Endodermal cell (in vitro differentiated cells): Measurements from ENCODE around the gene DMPK. TPM values are rescaled to one million over a fixed set of nuclear protein-coding genes. Genes with fewer than 3 reads are reported as not detected.

Experiments used
- DNase-seq: peaks from one replicate; pipeline ENCODE4 v3.0.0-alpha.2; 2017
- H3K27ac ChIP-seq: 2 replicates; pipeline ENCODE4 v1.5.1; 2013; ENCODE audit warnings: mild to moderate bottlenecking, low read depth, low read length, moderate library complexity
- H3K27me3 ChIP-seq: 2 replicates; pipeline ENCODE4 v1.6.1; 2013; ENCODE audit warnings: mild to moderate bottlenecking, low read length, moderate library complexity; ENCODE audit not compliant: insufficient read depth, control insufficient read depth, poor library complexity, severe bottlenecking
- H3K36me3 ChIP-seq: 2 replicates; pipeline ENCODE4 v1.7.0; 2013; ENCODE audit warnings: mild to moderate bottlenecking, low read length, moderate library complexity; ENCODE audit not compliant: control insufficient read depth, insufficient read depth
- H3K4me1 ChIP-seq: one replicate; pipeline ENCODE4 v1.7.0; 2013; ENCODE audit warnings: low read length; ENCODE audit not compliant: control insufficient read depth, insufficient read depth
- H3K4me3 ChIP-seq: 2 replicates; pipeline ENCODE4 v1.5.1; 2013; ENCODE audit warnings: mild to moderate bottlenecking, low read length, moderate library complexity
- H3K9ac ChIP-seq: 2 replicates; pipeline ENCODE4 v1.6.1; 2013; ENCODE audit warnings: mild to moderate bottlenecking, low read length, moderate library complexity; ENCODE audit not compliant: poor library complexity, severe bottlenecking; ENCODE audit errors: extremely low read depth
- H3K9me3 ChIP-seq: 2 replicates; pipeline ENCODE4 v1.6.1; 2013; ENCODE audit warnings: mild to moderate bottlenecking, low read length, moderate library complexity; ENCODE audit not compliant: control insufficient read depth
- H3K27ac Mint-ChIP-seq: 2 replicates; pipeline ENCODE4 v1.8.0; 2020; ENCODE audit warnings: mixed read lengths
- H3K27me3 Mint-ChIP-seq: 2 replicates; pipeline ENCODE4 v1.8.0; 2021; ENCODE audit warnings: mild to moderate bottlenecking, mixed read lengths; ENCODE audit not compliant: insufficient read depth
- H3K36me3 Mint-ChIP-seq: 2 replicates; pipeline ENCODE4 v1.8.0; 2020; ENCODE audit warnings: low read depth, mixed read lengths
- H3K4me1 Mint-ChIP-seq: 2 replicates; pipeline ENCODE4 v1.8.0; 2020; ENCODE audit warnings: mixed read lengths
- H3K4me3 Mint-ChIP-seq: 2 replicates; pipeline ENCODE4 v1.8.0; 2020; ENCODE audit warnings: mild to moderate bottlenecking, moderate library complexity, mixed read lengths
- H3K9me3 Mint-ChIP-seq: 2 replicates; pipeline ENCODE4 v1.8.0; 2020; ENCODE audit warnings: mild to moderate bottlenecking, mixed read lengths
- WGBS, 2 experiments: methylation state at CpG; one replicate each; pipeline versions ENCODE4 v1.1.5 to v1.1.7; 2013; ENCODE audit warnings: missing lambda C conversion rate in 2 of 2, mixed read lengths in 1 of 2; ENCODE audit not compliant: insufficient coverage in 1 of 2, insufficient read length in 1 of 2; 5-methylcytosine and 5-hydroxymethylcytosine counted together
- total RNA-seq, 2 donors: library from RNA; stranded (reverse); fragmentation: NEBNext Ultra II Directional in 1 of 2; extraction: Animal tissue kit (Norgen Biotek cat#: 25700) in 1 of 2; gene quantifications; 2 replicates in 1 of 2; 3 replicates in 1 of 2; pipeline ENCODE4 v1.2.1, GENCODE V29; 2021
- TF ChIP-seq, protein P1 (sequence below): fragments of 200-600 bp; sonication (generic); conservative IDR thresholded peaks from 2 replicates; pipeline ENCODE4 v1.5.0; 2021; ENCODE audit warnings: antibody characterized with exemption, mild to moderate bottlenecking

DMPK gene
- total RNA-seq, 2 donors from 2014 or later, result 58.8 to 75.9 TPM

GRCh38 chr19:45772130-45772840, 10.0 kb downstream of the DMPK start:
- no peaks in the 10 kb centered on the region for H3K9me3 ChIP-seq
- Mint-ChIP-seq H3K4me1 (peaks cover 9% of the 10 kb centered on the region), H3K27ac (peak overlapping the region; percentile 42), H3K27me3 (no peaks in the 10 kb centered on the region), H3K4me3 (no peak overlapping the region), H3K36me3 (peaks cover 34% of the 10 kb centered on the region), H3K9me3 (no peaks in the 10 kb centered on the region)
- TF ChIP-seq, protein P1, sequence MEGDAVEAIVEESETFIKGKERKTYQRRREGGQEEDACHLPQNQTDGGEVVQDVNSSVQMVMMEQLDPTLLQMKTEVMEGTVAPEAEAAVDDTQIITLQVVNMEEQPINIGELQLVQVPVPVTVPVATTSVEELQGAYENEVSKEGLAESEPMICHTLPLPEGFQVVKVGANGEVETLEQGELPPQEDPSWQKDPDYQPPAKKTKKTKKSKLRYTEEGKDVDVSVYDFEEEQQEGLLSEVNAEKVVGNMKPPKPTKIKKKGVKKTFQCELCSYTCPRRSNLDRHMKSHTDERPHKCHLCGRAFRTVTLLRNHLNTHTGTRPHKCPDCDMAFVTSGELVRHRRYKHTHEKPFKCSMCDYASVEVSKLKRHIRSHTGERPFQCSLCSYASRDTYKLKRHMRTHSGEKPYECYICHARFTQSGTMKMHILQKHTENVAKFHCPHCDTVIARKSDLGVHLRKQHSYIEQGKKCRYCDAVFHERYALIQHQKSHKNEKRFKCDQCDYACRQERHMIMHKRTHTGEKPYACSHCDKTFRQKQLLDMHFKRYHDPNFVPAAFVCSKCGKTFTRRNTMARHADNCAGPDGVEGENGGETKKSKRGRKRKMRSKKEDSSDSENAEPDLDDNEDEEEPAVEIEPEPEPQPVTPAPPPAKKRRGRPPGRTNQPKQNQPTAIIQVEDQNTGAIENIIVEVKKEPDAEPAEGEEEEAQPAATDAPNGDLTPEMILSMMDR, result no peak
- DNase-seq, result peak; percentile 45
- no peak overlapping the region for H3K9ac ChIP-seq
- H3K4me3 ChIP-seq, result no peak overlapping the region
- WGBS, 2 experiments, result 89 to 94% methylated on average over 5 to 14 of the region's 14 CpGs
- H3K36me3 ChIP-seq, result peaks cover 13% of the 10 kb centered on the region
- no peaks in the 10 kb centered on the region for H3K4me1 ChIP-seq
- H3K27me3 ChIP-seq, result no peaks in the 10 kb centered on the region
- no peak overlapping the region for H3K27ac ChIP-seq

DNA sequence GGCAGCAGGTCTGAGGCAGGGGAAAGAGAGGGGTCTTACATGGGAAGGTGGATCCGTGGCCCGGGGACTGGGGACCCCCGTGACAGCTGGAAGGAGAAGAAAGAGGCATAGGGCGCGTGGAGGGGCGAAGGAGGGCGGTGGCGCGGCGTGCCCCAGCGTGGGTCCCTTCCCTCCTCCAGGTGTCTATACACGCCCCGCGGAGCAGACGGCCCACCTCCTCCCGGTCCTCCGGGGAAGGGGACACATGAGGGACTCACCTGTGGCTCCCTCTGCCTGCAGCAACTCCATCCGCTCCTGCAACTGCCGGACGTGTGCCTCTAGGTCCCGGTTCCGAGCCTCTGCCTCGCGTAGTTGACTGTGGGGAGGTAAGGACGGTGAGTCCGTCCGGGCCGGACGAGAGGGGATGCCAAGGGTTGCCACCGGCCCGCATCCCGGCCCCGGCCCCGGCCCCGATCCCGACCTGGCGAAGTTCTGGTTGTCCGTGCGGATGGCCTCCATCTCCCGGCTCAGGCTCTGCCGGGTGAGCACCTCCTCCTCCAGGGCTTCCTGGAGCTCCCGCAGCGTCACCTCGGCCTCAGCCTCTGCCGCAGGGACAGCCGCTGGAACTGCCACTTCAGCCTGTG, 10.9 kb downstream of the DMPK start:
- H3K27ac ChIP-seq, result peak overlapping the region; percentile 70
- peaks cover 5% of the 10 kb centered on the region for H3K36me3 ChIP-seq
- peak overlapping the region; percentile 95 for H3K4me3 Mint-ChIP-seq
- no peaks in the 10 kb centered on the region for H3K9me3 ChIP-seq
- peak overlapping the region; percentile 73 for H3K4me3 ChIP-seq
- peak; percentile 74 for DNase-seq
- 83 to 86% methylated on average over 22 to 46 of the region's 46 CpGs for WGBS, 2 experiments
- H3K9ac ChIP-seq, result peak overlapping the region; percentile 30
- TF ChIP-seq, protein P1, result no peak
- no peaks in the 10 kb centered on the region for H3K9me3 Mint-ChIP-seq
- no peaks in the 10 kb centered on the region for H3K27me3 ChIP-seq
- H3K36me3 Mint-ChIP-seq, result peaks cover 25% of the 10 kb centered on the region
- H3K4me1 Mint-ChIP-seq, result peaks cover 9% of the 10 kb centered on the region
- H3K27ac Mint-ChIP-seq, result peak overlapping the region; percentile 98
- no peaks in the 10 kb centered on the region for H3K27me3 Mint-ChIP-seq
- H3K4me1 ChIP-seq, result no peaks in the 10 kb centered on the region

DNA sequence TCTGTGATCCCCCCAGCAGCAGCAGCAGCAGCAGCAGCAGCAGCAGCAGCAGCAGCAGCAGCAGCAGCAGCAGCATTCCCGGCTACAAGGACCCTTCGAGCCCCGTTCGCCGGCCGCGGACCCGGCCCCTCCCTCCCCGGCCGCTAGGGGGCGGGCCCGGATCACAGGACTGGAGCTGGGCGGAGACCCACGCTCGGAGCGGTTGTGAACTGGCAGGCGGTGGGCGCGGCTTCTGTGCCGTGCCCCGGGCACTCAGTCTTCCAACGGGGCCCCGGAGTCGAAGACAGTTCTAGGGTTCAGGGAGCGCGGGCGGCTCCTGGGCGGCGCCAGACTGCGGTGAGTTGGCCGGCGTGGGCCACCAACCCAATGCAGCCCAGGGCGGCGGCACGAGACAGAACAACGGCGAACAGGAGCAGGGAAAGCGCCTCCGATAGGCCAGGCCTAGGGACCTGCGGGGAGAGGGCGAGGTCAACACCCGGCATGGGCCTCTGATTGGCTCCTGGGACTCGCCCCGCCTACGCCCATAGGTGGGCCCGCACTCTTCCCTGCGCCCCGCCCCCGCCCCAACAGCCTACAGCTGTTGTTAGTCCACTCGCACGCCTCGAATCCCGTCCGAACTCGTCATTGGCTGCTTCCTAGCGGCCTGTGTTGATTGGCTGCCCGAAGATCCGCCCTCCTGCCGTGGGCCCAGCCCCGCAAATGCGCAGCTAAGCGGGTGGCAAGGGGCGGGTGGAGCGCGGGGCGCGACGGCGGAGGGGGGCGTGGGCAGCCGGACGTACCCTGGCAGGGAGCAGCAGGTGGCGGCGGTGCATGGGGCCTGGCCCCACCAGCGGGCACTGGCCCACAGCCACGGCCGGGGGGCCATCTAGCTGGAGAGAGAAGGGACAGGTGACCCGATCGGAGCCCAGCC, 11.8 kb downstream of the DMPK start:
- H3K36me3 ChIP-seq, result peaks cover 4% of the 10 kb centered on the region
- Mint-ChIP-seq H3K4me3 (peak overlapping the region; percentile 95), H3K27me3 (no peaks in the 10 kb centered on the region), H3K9me3 (no peaks in the 10 kb centered on the region), H3K4me1 (peaks cover 10% of the 10 kb centered on the region), H3K36me3 (peaks cover 23% of the 10 kb centered on the region), H3K27ac (peak overlapping the region; percentile 98)
- peak overlapping the region; percentile 96 for H3K27ac ChIP-seq
- no peaks in the 10 kb centered on the region for H3K27me3 ChIP-seq
- peak overlapping the region; percentile 76 for H3K9ac ChIP-seq
- WGBS, 2 experiments, result 1 to 3% methylated on average over 35 to 79 of the region's 79 CpGs
- DNase-seq, result peak; percentile 99
- TF ChIP-seq, protein P1, result peak; percentile 98
- H3K4me1 ChIP-seq, result peaks cover 1% of the 10 kb centered on the region
- no peaks in the 10 kb centered on the region for H3K9me3 ChIP-seq
- peak overlapping the region; percentile 83 for H3K4me3 ChIP-seq
